ENCODE data around the gene STAT3. TPM values are rescaled to one million over a fixed set of nuclear protein-coding genes. Genes with fewer than 3 reads are reported as not detected.

The STAT3 gene
- total and polyA plus RNA-seq, 9 of the 15 experiments (the other 6 are each of a cell fraction or from before 2014, with no cell fraction given) = 90.0 to 179 (median 114) TPM

GRCh38 chr17:42288803-42289610, 99.2 kb downstream of the STAT3 start (continued):
- TF ChIP-seq BCLAF1 (IDR thresholded peaks at IDR 0.05; ENCODE audit: borderline replicate concordance in 1 of 2, control insufficient read depth in 1 of 2, low read depth in 2 of 2, low read length in 1 of 2) (no peak), ZBTB34 (CRISPR knock-in tag; IDR thresholded peaks at IDR 0.05) (no peak), SUPT5H (IDR thresholded peaks at IDR 0.05) (peak; percentile 72), KHSRP (IDR thresholded peaks at IDR 0.05) (no peak), ZNF143 (CRISPR knock-in tag; IDR thresholded peaks at IDR 0.05) (no peak), ZNF609 (CRISPR knock-in tag; IDR thresholded peaks at IDR 0.05; ENCODE audit: borderline replicate concordance) (no peak), IFI16 (CRISPR knock-in tag; IDR thresholded peaks at IDR 0.05) (no peak)
